Stimulated activated CD8-positive, alpha-beta memory T cell treated with anti-CD3 and anti-CD28 coated beads, Interleukin-12 subunit alpha, Interleukin-12 subunit beta, amount 100 ng/mL, for 4 hours (primary cell): ENCODE data around the gene FAM135A.
"Not testable (repeated sequence)": the region's sequence is repeated elsewhere in the genome, so short reads cannot be mapped to it uniquely, and the experiment has no call there.

Experiments
- DNase-seq: peaks from one replicate; pipeline ENCODE4 v3.0.0-alpha.2; 2020; ENCODE audit warnings: low read depth

Gene FAM135A

GRCh38 chr6:70459699-70460098, 46.4 kb downstream of the FAM135A start:
- DNase-seq, result not testable (repeated sequence)

DNA sequence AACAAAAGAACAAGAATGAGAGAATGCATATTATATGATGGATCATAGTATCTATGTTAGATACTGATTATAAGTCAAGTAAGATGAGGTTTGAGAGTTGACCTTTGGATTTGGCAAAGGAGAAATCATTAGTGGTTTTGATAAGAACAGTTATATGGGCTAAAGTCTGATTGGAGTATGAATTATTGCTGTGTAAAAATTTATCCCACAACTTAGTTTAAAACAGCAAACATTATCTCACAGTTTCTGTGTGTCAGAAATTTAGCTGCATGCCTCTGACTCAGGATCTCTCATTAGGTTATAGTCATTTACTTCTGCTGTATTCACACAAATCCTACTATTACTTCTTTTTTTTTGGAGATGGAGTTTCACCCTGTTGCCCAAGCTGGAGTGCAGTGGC, 56.7 kb downstream of the FAM135A start:
- no peak for DNase-seq

GRCh38 chr6:70470510-70470909, 57.2 kb downstream of the FAM135A start:
- DNase-seq, result not testable (repeated sequence)

GRCh38 chr6:70474751-70475150, 61.4 kb downstream of the FAM135A start:
- no peak for DNase-seq

- DNase-seq, result no peak
Observed at GRCh38 chr6:70479236-70479635, 65.9 kb downstream of the FAM135A start.

- DNase-seq, result not testable (repeated sequence)
Observed at GRCh38 chr6:70486638-70487037, 73.3 kb downstream of the FAM135A start.

DNA sequence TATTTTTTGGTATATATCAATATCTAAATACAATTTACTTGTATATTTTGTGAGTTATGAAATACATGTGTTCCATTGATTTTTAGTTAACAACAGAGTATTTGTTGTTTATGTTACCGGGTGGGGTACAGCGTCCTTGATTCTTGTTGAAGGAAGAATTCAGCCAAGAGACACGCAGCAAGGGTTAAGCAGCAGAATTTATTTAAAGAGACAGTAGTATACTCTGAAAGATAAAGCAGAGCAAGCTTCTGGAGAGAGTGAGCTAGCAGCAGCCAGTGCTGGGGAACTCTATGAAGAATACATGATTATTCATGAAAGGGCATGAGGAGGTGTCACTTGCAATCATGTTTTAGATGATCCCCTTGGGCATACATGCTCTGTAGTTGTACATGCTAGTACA, 76.1 kb downstream of the FAM135A start:
- no peak for DNase-seq

GRCh38 chr6:70494833-70495232, 81.5 kb downstream of the FAM135A start:
- no peak for DNase-seq

DNA sequence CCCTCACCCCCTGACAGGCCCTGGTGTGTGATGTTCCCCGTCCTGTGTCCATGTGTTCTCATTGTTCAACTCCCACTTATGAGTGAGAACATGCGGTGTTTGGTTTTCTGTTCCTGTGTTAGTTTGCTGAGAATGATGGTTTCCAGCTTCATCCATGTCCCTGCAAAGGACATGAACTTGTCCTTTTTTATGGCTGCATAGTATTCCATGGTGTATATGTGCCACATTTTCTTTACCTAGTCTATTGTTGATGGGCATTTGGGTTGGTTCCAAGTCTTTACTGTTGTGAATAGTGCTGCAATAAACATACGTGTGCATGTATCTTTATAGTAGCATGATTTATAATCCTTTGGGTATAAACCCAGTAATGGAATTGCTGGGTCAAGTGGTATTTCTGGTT, 82.5 kb downstream of the FAM135A start:
- not testable (repeated sequence) for DNase-seq

GRCh38 chr6:70502484-70502883, 89.2 kb downstream of the FAM135A start:
- DNase-seq, result no peak

- DNase-seq, result no peak
Observed at GRCh38 chr6:70503813-70504465, 90.6 kb downstream of the FAM135A start.

- no peak for DNase-seq
Observed at GRCh38 chr6:70506321-70506720, 93.0 kb downstream of the FAM135A start.

DNA sequence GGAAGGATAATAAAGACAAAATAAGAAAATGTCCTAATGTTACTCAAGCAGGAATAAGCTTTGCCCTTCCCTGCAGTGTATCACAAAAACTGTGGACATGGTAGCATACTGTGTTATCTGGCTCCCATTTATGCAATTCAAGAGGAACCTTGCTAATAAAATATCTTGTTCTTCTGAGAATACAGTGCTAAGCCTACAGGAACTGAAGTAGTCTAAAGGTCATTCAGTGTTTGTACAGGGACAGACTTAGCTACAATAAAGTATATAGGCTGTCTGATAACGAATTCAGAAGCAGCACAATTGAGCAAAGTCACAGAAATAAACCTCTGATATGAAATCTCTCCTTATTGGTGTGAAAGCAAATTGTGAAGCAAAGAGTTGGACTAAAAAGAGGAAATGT, 93.9 kb downstream of the FAM135A start:
- no peak for DNase-seq

DNA sequence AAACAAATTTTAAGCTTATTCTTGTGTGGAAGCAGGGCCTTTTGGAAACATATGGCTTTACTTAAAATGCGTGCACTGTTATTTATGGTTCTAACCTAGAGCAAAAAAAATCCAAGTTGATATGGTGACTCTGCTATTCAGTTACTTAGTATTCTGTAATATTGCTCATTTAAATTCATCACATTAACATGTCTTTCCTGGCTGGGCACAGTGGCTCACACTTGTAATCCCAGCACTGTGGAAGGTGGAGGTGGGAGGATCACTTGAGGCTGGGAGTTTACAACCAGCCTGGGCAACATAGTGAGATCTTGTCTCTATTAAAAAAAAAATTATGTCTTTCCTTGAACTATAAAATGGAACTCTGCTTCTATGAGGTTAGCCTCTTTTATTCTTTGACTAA, 95.6 kb downstream of the FAM135A start:
- no peak for DNase-seq

GRCh38 chr6:70510600-70510999, 97.3 kb downstream of the FAM135A start:
- no peak for DNase-seq

GRCh38 chr6:70518723-70519122, 105.4 kb downstream of the FAM135A start:
- no peak for DNase-seq

DNA sequence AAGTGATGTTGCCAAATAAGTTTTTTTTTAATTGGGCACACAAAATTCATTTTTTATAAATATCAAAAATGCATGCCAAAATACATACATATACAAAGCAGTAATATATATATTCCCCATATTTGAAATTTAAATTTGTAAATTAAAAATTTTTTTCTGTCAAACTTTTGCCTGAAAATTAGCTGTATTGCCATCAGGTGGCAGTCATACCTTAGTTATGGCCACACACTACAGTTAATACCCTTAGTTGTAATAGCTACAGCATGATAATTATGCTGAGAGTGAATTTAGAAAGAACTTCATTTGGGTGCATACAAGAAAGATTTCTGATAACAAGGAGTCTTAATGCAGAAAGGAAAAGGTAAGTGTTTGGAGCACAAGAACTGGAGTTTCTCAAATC, 107.3 kb downstream of the FAM135A start:
- DNase-seq, result no peak

GRCh38 chr6:70524721-70525286, 111.5 kb downstream of the FAM135A start:
- no peak for DNase-seq

GRCh38 chr6:70527071-70527737, 113.9 kb downstream of the FAM135A start:
- DNase-seq, result no peak

- DNase-seq, result no peak
Observed at GRCh38 chr6:70530023-70530422, 116.7 kb downstream of the FAM135A start.

DNA sequence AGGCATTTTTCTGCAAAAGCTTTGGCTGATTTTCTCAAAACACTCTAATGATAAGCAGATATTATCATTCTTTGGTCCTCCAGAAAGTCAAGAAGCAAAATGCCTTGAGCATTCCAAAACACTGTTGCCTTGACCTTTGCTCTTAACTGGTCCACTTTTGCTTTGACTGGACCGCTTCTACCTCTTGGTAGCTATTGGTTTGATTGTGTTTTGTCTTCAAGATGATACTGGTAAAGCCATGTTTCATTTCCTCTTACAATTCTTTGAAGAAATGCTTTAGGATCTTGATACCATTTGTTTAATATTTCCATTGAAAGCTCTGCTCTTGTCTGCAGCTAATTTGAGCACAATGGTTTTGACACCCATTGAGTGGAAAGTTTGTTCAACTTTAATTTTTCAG, 117.8 kb downstream of the FAM135A start:
- no peak for DNase-seq

GRCh38 chr6:70537266-70537665, 124.0 kb downstream of the FAM135A start:
- no peak for DNase-seq

- no peak for DNase-seq
Observed at GRCh38 chr6:70538376-70538775, 125.1 kb downstream of the FAM135A start.

- no peak for DNase-seq
Observed at GRCh38 chr6:70547313-70547712, 134.0 kb downstream of the FAM135A start.
